ENCODE results near the gene CFAP57. TPM values are rescaled to one million over a fixed set of nuclear protein-coding genes. Genes with fewer than 3 reads are reported as not detected.
A peak's percentile ranks its signal among the peaks of the same experiment; 100 is the strongest.

The CFAP57 gene
- total RNA-seq, 4 donors from 2014 or later = not detected

DNA sequence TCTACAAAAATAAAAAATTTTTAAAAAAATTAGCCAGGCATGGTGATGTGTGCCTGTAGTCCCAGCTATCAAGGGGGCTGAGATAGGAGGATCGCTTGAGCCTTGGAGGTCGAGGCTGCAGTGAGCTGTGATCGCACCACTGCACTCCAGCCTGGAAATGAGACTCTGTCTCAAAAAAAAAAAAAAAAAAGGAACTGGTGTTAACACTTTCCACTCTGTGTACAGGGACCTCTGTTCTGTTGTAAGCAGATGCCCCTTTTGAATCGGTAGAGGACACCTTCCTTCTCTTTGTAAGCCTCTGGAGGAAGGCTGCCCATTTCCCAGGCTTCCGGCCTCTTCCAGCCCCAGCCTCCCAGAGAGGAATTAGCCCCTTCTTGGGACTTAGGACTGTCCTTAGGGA, 120.5 kb downstream of the CFAP57 start:
- H3K4me3 ChIP-seq = no peak overlapping the region
- in situ Hi-C loops (cut with MboI; ENCODE audit: low pct_ligation_motif_present in 1 of 4, low pct_unique_long_range_greater_than_20kb in 1 of 4, low sequenced_read_pairs in 3 of 4) = no loop called here

DNA sequence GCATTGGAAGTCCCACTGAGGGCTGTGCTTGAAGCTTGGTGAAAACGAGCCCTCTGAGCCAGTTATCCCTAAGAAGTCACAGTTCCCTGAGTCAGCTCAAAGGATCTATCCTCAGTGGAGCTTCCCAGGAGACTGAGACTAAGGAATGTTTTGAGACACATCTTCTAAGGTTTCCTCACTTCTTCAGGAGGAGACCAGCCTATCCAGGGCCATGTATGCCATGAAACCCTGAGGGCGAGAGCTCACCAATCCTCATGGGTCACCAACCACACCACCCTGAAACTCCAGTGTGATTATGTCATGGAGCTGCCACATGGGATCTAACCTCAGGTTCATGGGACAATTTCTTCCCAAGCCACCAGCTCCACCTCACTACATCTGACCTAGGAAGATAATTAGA, 121.0 kb downstream of the CFAP57 start:
- H3K27ac ChIP-seq = peak overlapping the region in 2 of 4 donors; percentile 55
- H3K4me1 ChIP-seq = peaks cover 21 to 44% (median 28%) of the 10 kb centered on the region in 4 donors
- no peak overlapping the region for H3K4me3 ChIP-seq
- intact Hi-C loops (cut with DNase I; ENCODE audit: low total_unique reads) (no loop called here), in situ Hi-C loops (cut with MboI; ENCODE audit: low pct_ligation_motif_present in 1 of 4, low pct_unique_long_range_greater_than_20kb in 1 of 4, low sequenced_read_pairs in 3 of 4) (no loop called here)
- H3K27me3 ChIP-seq = no peaks in the 10 kb centered on the region
- no peaks in the 10 kb centered on the region for H3K36me3 ChIP-seq
- no peak for TF ChIP-seq POLR2A (IDR thresholded peaks at IDR 0.05)
- TF ChIP-seq, protein P1, sequence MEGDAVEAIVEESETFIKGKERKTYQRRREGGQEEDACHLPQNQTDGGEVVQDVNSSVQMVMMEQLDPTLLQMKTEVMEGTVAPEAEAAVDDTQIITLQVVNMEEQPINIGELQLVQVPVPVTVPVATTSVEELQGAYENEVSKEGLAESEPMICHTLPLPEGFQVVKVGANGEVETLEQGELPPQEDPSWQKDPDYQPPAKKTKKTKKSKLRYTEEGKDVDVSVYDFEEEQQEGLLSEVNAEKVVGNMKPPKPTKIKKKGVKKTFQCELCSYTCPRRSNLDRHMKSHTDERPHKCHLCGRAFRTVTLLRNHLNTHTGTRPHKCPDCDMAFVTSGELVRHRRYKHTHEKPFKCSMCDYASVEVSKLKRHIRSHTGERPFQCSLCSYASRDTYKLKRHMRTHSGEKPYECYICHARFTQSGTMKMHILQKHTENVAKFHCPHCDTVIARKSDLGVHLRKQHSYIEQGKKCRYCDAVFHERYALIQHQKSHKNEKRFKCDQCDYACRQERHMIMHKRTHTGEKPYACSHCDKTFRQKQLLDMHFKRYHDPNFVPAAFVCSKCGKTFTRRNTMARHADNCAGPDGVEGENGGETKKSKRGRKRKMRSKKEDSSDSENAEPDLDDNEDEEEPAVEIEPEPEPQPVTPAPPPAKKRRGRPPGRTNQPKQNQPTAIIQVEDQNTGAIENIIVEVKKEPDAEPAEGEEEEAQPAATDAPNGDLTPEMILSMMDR (IDR thresholded peaks at IDR 0.05) = no peak
- TF ChIP-seq EP300 (IDR thresholded peaks at IDR 0.05; ENCODE audit: low read depth) = no peak
- TF ChIP-seq POLR2AphosphoS5 (IDR thresholded peaks at IDR 0.05) = no peak
- no peak for DNase-seq
- WGBS, 2 donors (ENCODE audit: low coverage in 1 of 2) = 83 to 100% methylated on average over 1 to 2 of the region's 2 CpGs
- no peaks in the 10 kb centered on the region for H3K9me3 ChIP-seq

More for the DNA sequence above, 120.5 kb downstream of the CFAP57 start:
- Histone ChIP-seq H3K36me3 (no peaks in the 10 kb centered on the region), H3K9me3 (no peaks in the 10 kb centered on the region), H3K4me1 (peaks cover 21 to 44% (median 28%) of the 10 kb centered on the region in 4 donors), H3K27me3 (no peaks in the 10 kb centered on the region), H3K27ac (no peak overlapping the region)
- WGBS, 2 donors (ENCODE audit: low coverage in 1 of 2) = 69 to 84% methylated on average over 3 to 5 of the region's 5 CpGs
- no peak for TF ChIP-seq EP300 (IDR thresholded peaks at IDR 0.05; ENCODE audit: low read depth)
- intact Hi-C loops (cut with DNase I; ENCODE audit: low total_unique reads) = no loop called here
- no peak for DNase-seq

DNA sequence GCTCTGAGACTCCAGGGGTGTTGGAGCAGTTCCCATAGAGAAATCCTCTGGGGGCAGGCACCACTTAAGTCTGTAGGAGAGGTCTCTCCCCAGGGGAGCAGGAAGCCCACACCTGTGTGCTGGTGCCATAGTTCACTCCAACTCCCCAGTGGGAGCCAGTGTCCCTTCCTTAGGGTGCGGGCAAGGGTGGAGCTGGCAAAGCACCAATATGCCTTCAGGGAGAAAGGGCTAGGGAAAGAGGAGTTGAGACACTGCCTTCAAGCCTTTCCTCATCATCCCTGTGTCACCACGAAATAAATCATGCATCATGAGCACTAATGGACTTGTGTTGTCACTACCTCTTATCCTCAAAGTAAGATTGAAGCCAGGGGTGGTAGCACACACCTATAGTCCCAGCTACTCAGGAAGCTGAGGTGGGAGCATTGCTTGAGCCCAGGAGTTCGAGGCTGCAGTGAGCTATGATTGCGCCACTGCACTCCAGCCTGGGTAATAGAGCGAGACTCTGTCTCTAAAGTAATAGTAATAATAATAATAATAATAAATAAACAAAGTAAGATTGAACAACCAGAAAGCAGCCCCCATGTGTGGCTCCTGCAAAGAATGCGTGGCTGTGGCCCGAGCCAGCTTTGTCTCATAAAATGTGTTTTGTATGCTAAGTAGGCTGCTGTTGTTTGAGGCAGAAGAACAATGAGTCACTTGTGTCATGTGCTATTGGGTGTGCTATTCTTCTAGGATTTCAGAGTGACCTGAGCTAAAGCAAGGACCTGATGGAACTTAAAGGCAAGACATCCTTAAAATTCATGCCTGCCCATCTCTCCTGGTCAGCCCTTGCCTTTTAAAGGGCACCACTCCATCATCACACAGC, 122.0 kb downstream of the CFAP57 start:
- peak overlapping the region; percentile 55 to 79 (median 64) for H3K27ac ChIP-seq

DNA sequence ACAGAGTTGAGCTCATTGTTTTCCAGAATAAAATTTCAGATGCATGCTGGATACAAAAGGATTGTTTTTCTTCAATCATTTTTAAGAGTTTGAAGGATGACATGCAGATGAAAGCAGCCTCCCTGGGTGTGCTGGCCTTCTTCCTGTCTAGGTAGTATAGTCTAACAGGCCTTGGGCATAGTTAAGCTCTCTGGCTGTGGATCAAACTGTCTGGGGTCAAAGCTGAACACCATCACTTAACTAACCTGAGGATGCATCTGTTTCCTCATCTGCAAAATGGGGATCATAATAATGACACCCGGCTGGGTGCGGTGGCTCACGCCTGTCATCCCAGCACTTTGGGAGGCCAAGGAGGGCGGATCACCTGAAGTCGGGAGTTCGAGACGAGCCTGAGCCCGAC, 122.6 kb downstream of the CFAP57 start:
- Histone ChIP-seq H3K9me3 (no peaks in the 10 kb centered on the region), H3K27me3 (no peaks in the 10 kb centered on the region), H3K27ac (peak overlapping the region; percentile 55 to 79 (median 64)), H3K4me3 (no peak overlapping the region), H3K4me1 (peaks cover 21 to 44% (median 28%) of the 10 kb centered on the region in 4 donors), H3K36me3 (no peaks in the 10 kb centered on the region)
- intact Hi-C loops (cut with DNase I; ENCODE audit: low total_unique reads) = no loop called here
- TF ChIP-seq EP300 (IDR thresholded peaks at IDR 0.05; ENCODE audit: low read depth) (no peak), POLR2AphosphoS5 (IDR thresholded peaks at IDR 0.05) (no peak)
- TF ChIP-seq, protein P1 (IDR thresholded peaks at IDR 0.05) = no peak
- in situ Hi-C loops (cut with MboI; ENCODE audit: low pct_ligation_motif_present in 1 of 4, low pct_unique_long_range_greater_than_20kb in 1 of 4, low sequenced_read_pairs in 3 of 4) = no loop called here
- no peak for DNase-seq
- 85 to 90% methylated on average over 8 of the region's 8 CpGs for WGBS, 2 donors (ENCODE audit: low coverage in 1 of 2)

More for the DNA sequence above, 122.0 kb downstream of the CFAP57 start:
- in situ Hi-C loops (cut with MboI; ENCODE audit: low pct_ligation_motif_present in 1 of 4, low pct_unique_long_range_greater_than_20kb in 1 of 4, low sequenced_read_pairs in 3 of 4) (no loop called here), intact Hi-C loops (cut with DNase I; ENCODE audit: low total_unique reads) (no loop called here)
- peak; percentile 83 for DNase-seq
- Histone ChIP-seq H3K27me3 (no peaks in the 10 kb centered on the region), H3K9me3 (no peaks in the 10 kb centered on the region), H3K4me3 (no peak overlapping the region), H3K4me1 (peaks cover 21 to 44% (median 28%) of the 10 kb centered on the region in 4 donors), H3K36me3 (no peaks in the 10 kb centered on the region)
- WGBS, 2 donors (ENCODE audit: low coverage in 1 of 2) = 55 to 71% methylated on average over 2 to 7 of the region's 7 CpGs
- TF ChIP-seq POLR2AphosphoS5 (IDR thresholded peaks at IDR 0.05) (peak in 1 of 3 donors; percentile 6), EP300 (IDR thresholded peaks at IDR 0.05; ENCODE audit: low read depth) (no peak)

DNA sequence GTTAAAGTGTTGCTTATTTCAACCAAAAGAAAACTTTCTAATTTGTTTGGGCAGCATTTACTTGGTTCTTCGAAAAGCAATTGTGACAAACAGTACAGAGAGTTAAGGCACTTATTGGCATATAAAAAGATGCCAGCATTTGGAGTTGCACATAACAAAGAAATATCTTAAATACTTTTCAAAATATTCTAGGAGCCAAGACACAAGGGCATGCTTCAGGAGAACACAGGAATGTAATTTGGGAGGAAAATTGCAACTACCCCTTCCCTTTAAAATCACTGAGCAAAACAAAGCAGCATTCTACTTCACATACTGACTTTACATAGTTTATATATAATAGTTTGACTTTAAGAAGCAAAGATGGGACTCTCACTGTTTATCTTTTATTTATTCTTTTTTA, 124.1 kb downstream of the CFAP57 start:
- Histone ChIP-seq H3K36me3 (no peaks in the 10 kb centered on the region), H3K4me1 (peaks cover 21 to 37% (median 28%) of the 10 kb centered on the region in 4 donors), H3K27ac (peak overlapping the region; percentile 55 to 79 (median 64)), H3K4me3 (no peak overlapping the region), H3K27me3 (no peaks in the 10 kb centered on the region), H3K9me3 (no peaks in the 10 kb centered on the region)
- in situ Hi-C loops (cut with MboI; ENCODE audit: low pct_ligation_motif_present in 1 of 4, low pct_unique_long_range_greater_than_20kb in 1 of 4, low sequenced_read_pairs in 3 of 4) (no loop called here), intact Hi-C loops (cut with DNase I; ENCODE audit: low total_unique reads) (no loop called here)
- no peak for TF ChIP-seq EP300 (IDR thresholded peaks at IDR 0.05; ENCODE audit: low read depth)
- no peak for TF ChIP-seq POLR2AphosphoS5 (IDR thresholded peaks at IDR 0.05)
- no peak for TF ChIP-seq POLR2A (IDR thresholded peaks at IDR 0.05)
- TF ChIP-seq, protein P1 (IDR thresholded peaks at IDR 0.05) = no peak
- 67 to 71% methylated on average over 1 of the region's 1 CpG for WGBS, 2 donors (ENCODE audit: low coverage in 1 of 2)
- DNase-seq = no peak

Measured in transverse colon (tissue), 4 donors.